Astrocyte (in vitro differentiated cells and primary cell): Measurements from ENCODE around the gene TUG1. TPM values are rescaled to one million over a fixed set of nuclear protein-coding genes. Genes with fewer than 3 reads are reported as not detected.
A peak's percentile ranks its signal among the peaks of the same experiment; 100 is the strongest.

Experiments
- DNase-seq: peaks from one replicate; pipeline ENCODE4 v3.0.0-alpha.2; 2010; ENCODE audit warnings: low read depth
- FAIRE-seq: peaks from 2 replicates; lab custom pipeline; 2011; peaks lifted over from hg19 to GRCh38; lab: Jason Lieb, UNC
- H2AFZ ChIP-seq: 2 replicates; pipeline ENCODE4 v1.6.0; 2012; ENCODE audit warnings: low read depth, low read length, inconsistent platforms
- H3K27ac ChIP-seq: 2 replicates; pipeline ENCODE4 v1.5.1; 2011; ENCODE audit warnings: low read depth, low read length, inconsistent platforms
- H3K27me3 ChIP-seq: 2 replicates; pipeline ENCODE4 v1.6.0; 2011; ENCODE audit warnings: low read length, inconsistent platforms; ENCODE audit not compliant: insufficient read depth
- H3K36me3 ChIP-seq: 2 replicates; pipeline ENCODE4 v1.5.1; 2011; ENCODE audit warnings: low read length, inconsistent platforms; ENCODE audit not compliant: insufficient read depth
- H3K4me1 ChIP-seq: 2 replicates; pipeline ENCODE4 v1.5.1; 2011; ENCODE audit warnings: low read length, inconsistent platforms; ENCODE audit not compliant: insufficient read depth
- H3K4me2 ChIP-seq: 2 replicates; pipeline ENCODE4 v1.6.0; 2012; ENCODE audit warnings: low read length, inconsistent platforms
- H3K4me3 ChIP-seq: 2 replicates; pipeline ENCODE4 v1.5.1; 2011; ENCODE audit warnings: low read depth, mild to moderate bottlenecking, low read length, inconsistent platforms; ENCODE audit not compliant: insufficient read depth
- H3K79me2 ChIP-seq: 2 replicates; pipeline ENCODE4 v1.6.0; 2012; ENCODE audit warnings: mild to moderate bottlenecking, low read length, inconsistent platforms; ENCODE audit not compliant: insufficient read depth
- H3K9ac ChIP-seq: 2 replicates; pipeline ENCODE4 v1.6.0; 2012; ENCODE audit warnings: mild to moderate bottlenecking, low read length, inconsistent platforms
- H3K9me3 ChIP-seq: 2 replicates; pipeline ENCODE4 v1.5.1; 2012; ENCODE audit warnings: low read depth, mild to moderate bottlenecking, low read length, inconsistent platforms; ENCODE audit not compliant: insufficient read depth
- H4K20me1 ChIP-seq: 2 replicates; pipeline ENCODE4 v1.6.0; 2012; ENCODE audit warnings: low read length, inconsistent platforms; ENCODE audit not compliant: insufficient read depth
- H3K27ac Mint-ChIP-seq: one replicate; pipeline ENCODE4 v1.8.0; 2021; ENCODE audit warnings: mild to moderate bottlenecking, mixed read lengths; ENCODE audit not compliant: unreplicated experiment
- H3K27me3 Mint-ChIP-seq: one replicate; pipeline ENCODE4 v1.8.0; 2021; ENCODE audit warnings: low read depth, mixed read lengths; ENCODE audit not compliant: unreplicated experiment
- H3K36me3 Mint-ChIP-seq: one replicate; pipeline ENCODE4 v1.8.0; 2021; ENCODE audit warnings: low read depth, mixed read lengths; ENCODE audit not compliant: unreplicated experiment
- H3K4me1 Mint-ChIP-seq: one replicate; pipeline ENCODE4 v1.8.0; 2021; ENCODE audit warnings: low read depth, mixed read lengths; ENCODE audit not compliant: unreplicated experiment
- H3K4me3 Mint-ChIP-seq: one replicate; pipeline ENCODE4 v1.8.0; 2021; ENCODE audit warnings: mild to moderate bottlenecking, moderate library complexity, mixed read lengths; ENCODE audit not compliant: unreplicated experiment
- H3K9me3 Mint-ChIP-seq: one replicate; pipeline ENCODE4 v1.8.0; 2021; ENCODE audit warnings: mild to moderate bottlenecking, mixed read lengths; ENCODE audit not compliant: unreplicated experiment
- CTCF ChIP-seq: IDR thresholded peaks from 2 replicates; pipeline ENCODE4 v1.5.1; 2011; ENCODE audit warnings: low read depth, mild to moderate bottlenecking, inconsistent platforms, low read length, moderate library complexity; ENCODE audit not compliant: insufficient read depth
- EZH2 ChIP-seq: IDR thresholded peaks from 2 replicates; pipeline ENCODE4 v1.6.1; 2012; ENCODE audit warnings: mild to moderate bottlenecking, low read length, inconsistent platforms; ENCODE audit not compliant: insufficient read depth
- total RNA-seq: library from RNA; stranded (reverse); gene quantifications from 2 replicates; pipeline ENCODE4 v1.2.1, GENCODE V29; 2021

TUG1 gene
- total RNA-seq, 1 donor from 2014 or later: 107 TPM

GRCh38 chr22:30947173-30947815 is 21.8 kb upstream of the TUG1 start:
- H3K27ac Mint-ChIP-seq: no peak overlapping the region
- Histone ChIP-seq H3K27me3 (no peaks in the 10 kb centered on the region), H3K4me3 (no peak overlapping the region), H2AFZ (no peak overlapping the region), H3K27ac (no peak overlapping the region), H3K36me3 (peaks cover 68% of the 10 kb centered on the region), H3K4me1 (no peaks in the 10 kb centered on the region), H3K9me3 (no peaks in the 10 kb centered on the region), H3K9ac (no peak overlapping the region), H4K20me1 (peaks cover 52% of the 10 kb centered on the region), H3K4me2 (no peak overlapping the region), H3K79me2 (no peaks in the 10 kb centered on the region)
- TF ChIP-seq EZH2 (no peak), CTCF (no peak)
- no peaks in the 10 kb centered on the region for H3K9me3 Mint-ChIP-seq
- DNase-seq (no peak), FAIRE-seq (no peak)
- peaks cover 46% of the 10 kb centered on the region for H3K36me3 Mint-ChIP-seq
- H3K4me1 Mint-ChIP-seq: peaks cover 16% of the 10 kb centered on the region
- H3K27me3 Mint-ChIP-seq: no peaks in the 10 kb centered on the region
- H3K4me3 Mint-ChIP-seq: no peak overlapping the region

DNA sequence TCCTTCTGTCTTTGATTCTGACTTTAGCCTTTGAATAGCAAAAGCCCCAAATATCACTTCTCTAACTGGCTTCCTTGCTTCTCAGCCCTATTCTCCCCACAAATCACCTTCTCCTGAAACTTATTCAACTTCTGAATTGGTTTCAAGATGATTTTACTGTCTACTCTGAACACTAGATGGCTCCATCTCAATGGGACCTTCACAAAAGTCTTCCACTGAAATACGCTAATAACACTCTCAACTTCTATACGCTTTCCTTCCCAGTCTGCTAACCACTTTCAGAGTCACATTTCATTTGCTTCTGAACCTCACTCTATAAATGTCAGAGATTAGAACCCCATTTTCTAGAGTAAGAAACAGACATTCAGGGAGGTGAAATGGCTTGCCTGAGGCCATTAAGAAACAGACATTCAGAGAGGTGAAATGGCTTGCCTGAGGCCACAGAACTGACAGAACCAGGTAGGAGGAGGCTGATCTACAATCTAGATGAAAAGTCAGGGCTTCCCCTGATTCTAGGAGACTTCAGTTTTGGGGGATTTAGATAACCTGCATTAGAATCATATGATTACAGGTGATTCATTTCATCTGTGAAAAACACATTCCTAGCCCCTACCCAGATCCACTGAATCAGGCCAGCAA is 21.1 kb upstream of the TUG1 start:
- H3K27ac ChIP-seq: no peak overlapping the region
- peak; percentile 55 for FAIRE-seq
- peaks cover 16% of the 10 kb centered on the region for H3K4me1 Mint-ChIP-seq
- no peaks in the 10 kb centered on the region for H3K27me3 ChIP-seq
- no peak overlapping the region for H3K4me2 ChIP-seq
- peaks cover 54% of the 10 kb centered on the region for H4K20me1 ChIP-seq
- no peaks in the 10 kb centered on the region for H3K9me3 Mint-ChIP-seq
- peaks cover 52% of the 10 kb centered on the region for H3K36me3 Mint-ChIP-seq
- H2AFZ ChIP-seq: no peak overlapping the region
- peak; percentile 23 for DNase-seq
- H3K79me2 ChIP-seq: peaks cover 4% of the 10 kb centered on the region
- H3K4me3 Mint-ChIP-seq: no peak overlapping the region
- H3K9me3 ChIP-seq: no peaks in the 10 kb centered on the region
- H3K36me3 ChIP-seq: peaks cover 65% of the 10 kb centered on the region
- H3K27ac Mint-ChIP-seq: no peak overlapping the region
- no peaks in the 10 kb centered on the region for H3K27me3 Mint-ChIP-seq
- TF ChIP-seq CTCF: peak; percentile 63
- TF ChIP-seq EZH2: no peak
- H3K9ac ChIP-seq: no peak overlapping the region
- no peak overlapping the region for H3K4me3 ChIP-seq
- H3K4me1 ChIP-seq: no peaks in the 10 kb centered on the region

DNA sequence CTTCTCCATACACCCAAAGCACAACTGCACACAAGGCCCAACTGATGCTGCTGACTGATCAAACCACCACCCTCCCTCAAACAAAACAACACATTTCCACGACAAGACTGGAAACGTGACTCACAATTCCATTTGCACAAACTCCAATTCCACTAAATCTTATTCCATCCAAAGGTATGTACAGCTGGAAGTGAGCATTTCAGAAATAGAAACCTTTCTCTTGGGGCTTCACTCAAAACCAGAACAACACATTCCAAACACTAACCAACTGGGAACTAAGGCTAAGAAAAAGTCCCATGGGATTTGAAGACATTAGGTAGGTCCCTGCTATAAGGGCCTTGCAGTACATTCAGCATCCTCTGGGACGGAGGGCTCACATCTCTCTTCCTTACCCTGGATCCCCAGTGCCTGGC is 20.1 kb upstream of the TUG1 start:
- no peak overlapping the region for H2AFZ ChIP-seq
- no peaks in the 10 kb centered on the region for H3K9me3 ChIP-seq
- H3K4me2 ChIP-seq: no peak overlapping the region
- peaks cover 54% of the 10 kb centered on the region for H4K20me1 ChIP-seq
- peak overlapping the region; percentile 9 for H3K9ac ChIP-seq
- no peak for DNase-seq
- Mint-ChIP-seq H3K9me3 (no peaks in the 10 kb centered on the region), H3K4me3 (no peak overlapping the region), H3K4me1 (peaks cover 16% of the 10 kb centered on the region), H3K27me3 (no peaks in the 10 kb centered on the region), H3K36me3 (peaks cover 56% of the 10 kb centered on the region), H3K27ac (peak overlapping the region; percentile 2)
- H3K27ac ChIP-seq: no peak overlapping the region
- H3K36me3 ChIP-seq: peaks cover 60% of the 10 kb centered on the region
- H3K4me1 ChIP-seq: no peaks in the 10 kb centered on the region
- no peak overlapping the region for H3K4me3 ChIP-seq
- TF ChIP-seq CTCF (peak; percentile 12), EZH2 (no peak)
- H3K79me2 ChIP-seq: peaks cover 4% of the 10 kb centered on the region
- H3K27me3 ChIP-seq: no peaks in the 10 kb centered on the region
- FAIRE-seq: peak; percentile 50
